Activated T-helper 1 cell treated with anti-CD3 and anti-CD28 coated beads, Interleukin-12 subunit alpha, Interleukin-12 subunit beta, Interleukin-2, Interleukin-4 antibody, amounts not matched to agents 30 ng/mL and 10 ng/mL and 1 ng/mL, durations not matched to agents 14 hours and 24 hours and 36 hours (primary cell): ENCODE measurements around the gene STON2. TPM values are rescaled to one million over a fixed set of nuclear protein-coding genes. Genes with fewer than 3 reads are reported as not detected.

Experiments
- DNase-seq: peaks from one replicate; pipeline ENCODE4 v3.0.0; 2021; ENCODE audit warnings: low spot score
- H3K27ac Mint-ChIP-seq: one replicate; pipeline ENCODE4 v1.8.0; 2021; ENCODE audit warnings: mild to moderate bottlenecking, mixed read lengths
- H3K27me3 Mint-ChIP-seq: one replicate; pipeline ENCODE4 v1.8.0; 2022; ENCODE audit warnings: mild to moderate bottlenecking, moderate library complexity, mixed read lengths; ENCODE audit not compliant: insufficient read depth
- H3K36me3 Mint-ChIP-seq: one replicate; pipeline ENCODE4 v1.8.0; 2021; ENCODE audit warnings: low read depth, mixed read lengths
- H3K4me1 Mint-ChIP-seq: one replicate; pipeline ENCODE4 v1.8.0; 2021; ENCODE audit warnings: low read depth, mixed read lengths
- H3K4me3 Mint-ChIP-seq: one replicate; pipeline ENCODE4 v1.8.0; 2021; ENCODE audit warnings: mild to moderate bottlenecking, moderate library complexity, mixed read lengths
- H3K9me3 Mint-ChIP-seq: one replicate; pipeline ENCODE4 v1.8.0; 2021; ENCODE audit warnings: mixed read lengths
- intact Hi-C: fragments of 100-400 bp; cut with micrococcal nuclease; formaldehyde crosslinking; loops from one replicate; pipeline ENCODE4 v1.15.1; 2024
- total RNA-seq: library from RNA; stranded (reverse); gene quantifications from 2 replicates; pipeline ENCODE4 v1.2.3, GENCODE V29; 2022

STON2 gene
- total RNA-seq, 1 donor from 2014 or later = 0.44 TPM

GRCh38 chr14:81295958-81296923 is 103.9 kb downstream of the STON2 start:
- H3K4me3 Mint-ChIP-seq = no peak overlapping the region
- no peaks in the 10 kb centered on the region for H3K9me3 Mint-ChIP-seq
- H3K27ac Mint-ChIP-seq = no peak overlapping the region
- no peaks in the 10 kb centered on the region for H3K27me3 Mint-ChIP-seq
- no peaks in the 10 kb centered on the region for H3K36me3 Mint-ChIP-seq
- DNase-seq = no peak
- H3K4me1 Mint-ChIP-seq = no peaks in the 10 kb centered on the region
- intact Hi-C loops = no loop called here

DNA sequence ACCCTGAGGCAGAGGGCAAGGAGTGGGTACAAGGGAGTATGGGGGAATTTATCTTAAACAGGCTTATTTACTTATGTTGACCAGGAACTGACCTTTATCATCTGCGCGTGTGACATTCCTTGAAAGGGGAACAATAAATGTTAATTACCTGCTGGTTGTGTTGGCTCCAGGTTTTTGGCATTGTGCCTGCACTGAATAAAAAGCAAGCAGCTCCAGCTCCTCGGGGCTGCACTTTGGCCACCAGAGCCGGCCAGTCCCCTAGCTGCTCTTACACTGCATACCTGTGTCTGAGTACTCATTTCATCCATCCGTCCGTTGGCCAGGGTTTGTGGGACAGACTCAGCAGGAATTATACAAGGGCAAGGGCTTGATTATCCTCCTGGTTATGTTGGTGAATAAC is 110.6 kb downstream of the STON2 start:
- Mint-ChIP-seq H3K4me3 (no peak overlapping the region), H3K36me3 (no peaks in the 10 kb centered on the region), H3K4me1 (no peaks in the 10 kb centered on the region), H3K9me3 (no peaks in the 10 kb centered on the region), H3K27ac (no peak overlapping the region), H3K27me3 (peaks cover 5% of the 10 kb centered on the region)
- no peak for DNase-seq
- intact Hi-C loops = no loop called here

DNA sequence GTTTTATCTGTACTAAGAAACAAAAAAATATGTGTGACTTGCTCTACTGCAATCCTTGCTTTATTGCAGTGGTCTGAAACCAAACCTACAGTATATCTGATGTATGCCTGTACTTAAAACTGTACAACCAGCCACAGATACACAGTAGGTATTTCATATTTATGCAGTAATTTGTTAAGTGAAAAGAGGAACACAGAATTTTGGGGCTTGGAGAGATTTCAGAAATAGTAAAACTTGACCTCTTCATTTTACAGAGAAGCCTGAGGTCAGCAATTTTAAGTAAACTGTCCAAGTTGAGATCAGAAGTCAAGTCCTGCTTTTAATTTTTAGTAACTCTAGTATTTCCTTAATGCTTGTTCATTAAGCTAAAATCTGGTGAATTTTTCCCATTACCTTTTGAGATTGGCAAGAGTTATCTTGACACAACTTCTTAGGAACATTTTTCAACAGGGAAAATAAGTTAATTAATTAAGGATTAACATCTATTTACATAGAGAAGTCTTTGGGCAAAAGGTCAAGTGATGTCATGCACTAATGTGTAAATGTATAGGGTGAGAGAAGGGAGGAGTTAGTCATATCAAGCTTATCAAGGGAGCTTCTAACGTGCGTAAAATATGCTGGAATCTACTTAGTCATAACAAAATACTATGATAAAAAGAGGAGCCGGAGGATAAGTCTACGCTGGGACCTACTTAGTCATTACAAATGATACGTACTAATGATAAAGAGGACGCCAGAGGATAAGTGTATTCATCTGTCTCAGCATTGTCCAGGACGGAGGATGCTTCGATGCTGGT is 113.4 kb downstream of the STON2 start:
- Mint-ChIP-seq H3K9me3 (no peaks in the 10 kb centered on the region), H3K27me3 (peaks cover 5% of the 10 kb centered on the region), H3K4me3 (no peak overlapping the region), H3K36me3 (no peaks in the 10 kb centered on the region), H3K4me1 (no peaks in the 10 kb centered on the region), H3K27ac (no peak overlapping the region)
- intact Hi-C loops = no loop called here
- DNase-seq = no peak

- peaks cover 5% of the 10 kb centered on the region for H3K27me3 Mint-ChIP-seq
- no peaks in the 10 kb centered on the region for H3K9me3 Mint-ChIP-seq
- H3K4me3 Mint-ChIP-seq = no peak overlapping the region
- H3K27ac Mint-ChIP-seq = no peak overlapping the region
- intact Hi-C loops = no loop called here
- no peaks in the 10 kb centered on the region for H3K4me1 Mint-ChIP-seq
- H3K36me3 Mint-ChIP-seq = no peaks in the 10 kb centered on the region
- DNase-seq = no peak
Observed at GRCh38 chr14:81285245-81285644, 114.9 kb downstream of the STON2 start.

DNA sequence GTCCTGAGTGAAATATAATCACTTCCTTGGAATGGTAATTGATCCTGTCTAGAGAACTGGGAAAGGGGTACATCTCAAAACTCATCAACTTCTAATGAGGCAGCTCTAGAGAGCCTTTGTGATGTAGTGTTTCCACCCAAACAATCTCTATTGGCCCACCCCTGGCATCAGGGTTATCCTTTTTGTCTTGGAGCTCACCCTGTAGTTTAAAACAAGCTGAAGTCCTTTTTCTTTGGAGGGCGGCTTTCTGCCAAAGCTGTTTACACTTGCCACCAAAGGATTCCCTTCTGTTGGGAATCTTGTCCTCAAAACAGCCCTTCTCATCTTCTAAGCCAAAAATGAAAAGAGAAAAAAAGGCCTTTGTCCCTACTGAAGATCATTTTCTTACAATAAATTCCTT is 118.8 kb downstream of the STON2 start:
- no peak for DNase-seq
- H3K27me3 Mint-ChIP-seq = peaks cover 5% of the 10 kb centered on the region
- no peaks in the 10 kb centered on the region for H3K36me3 Mint-ChIP-seq
- no peak overlapping the region for H3K4me3 Mint-ChIP-seq
- intact Hi-C loops = no loop called here
- H3K9me3 Mint-ChIP-seq = no peaks in the 10 kb centered on the region
- H3K4me1 Mint-ChIP-seq = no peaks in the 10 kb centered on the region
- no peak overlapping the region for H3K27ac Mint-ChIP-seq

- H3K4me1 Mint-ChIP-seq = no peaks in the 10 kb centered on the region
- no peak overlapping the region for H3K4me3 Mint-ChIP-seq
- no peak for DNase-seq
- H3K36me3 Mint-ChIP-seq = no peaks in the 10 kb centered on the region
- intact Hi-C loops = no loop called here
- peaks cover 7% of the 10 kb centered on the region for H3K27me3 Mint-ChIP-seq
- no peaks in the 10 kb centered on the region for H3K9me3 Mint-ChIP-seq
- no peak overlapping the region for H3K27ac Mint-ChIP-seq
Observed at GRCh38 chr14:81280136-81280791, 119.9 kb downstream of the STON2 start.

GRCh38 chr14:81277096-81277495 is 123.0 kb downstream of the STON2 start:
- H3K27me3 Mint-ChIP-seq = peaks cover 19% of the 10 kb centered on the region
- no peak overlapping the region for H3K27ac Mint-ChIP-seq
- no peaks in the 10 kb centered on the region for H3K9me3 Mint-ChIP-seq
- no peak for DNase-seq
- no peaks in the 10 kb centered on the region for H3K4me1 Mint-ChIP-seq
- intact Hi-C loops = no loop called here
- no peak overlapping the region for H3K4me3 Mint-ChIP-seq
- H3K36me3 Mint-ChIP-seq = no peaks in the 10 kb centered on the region

DNA sequence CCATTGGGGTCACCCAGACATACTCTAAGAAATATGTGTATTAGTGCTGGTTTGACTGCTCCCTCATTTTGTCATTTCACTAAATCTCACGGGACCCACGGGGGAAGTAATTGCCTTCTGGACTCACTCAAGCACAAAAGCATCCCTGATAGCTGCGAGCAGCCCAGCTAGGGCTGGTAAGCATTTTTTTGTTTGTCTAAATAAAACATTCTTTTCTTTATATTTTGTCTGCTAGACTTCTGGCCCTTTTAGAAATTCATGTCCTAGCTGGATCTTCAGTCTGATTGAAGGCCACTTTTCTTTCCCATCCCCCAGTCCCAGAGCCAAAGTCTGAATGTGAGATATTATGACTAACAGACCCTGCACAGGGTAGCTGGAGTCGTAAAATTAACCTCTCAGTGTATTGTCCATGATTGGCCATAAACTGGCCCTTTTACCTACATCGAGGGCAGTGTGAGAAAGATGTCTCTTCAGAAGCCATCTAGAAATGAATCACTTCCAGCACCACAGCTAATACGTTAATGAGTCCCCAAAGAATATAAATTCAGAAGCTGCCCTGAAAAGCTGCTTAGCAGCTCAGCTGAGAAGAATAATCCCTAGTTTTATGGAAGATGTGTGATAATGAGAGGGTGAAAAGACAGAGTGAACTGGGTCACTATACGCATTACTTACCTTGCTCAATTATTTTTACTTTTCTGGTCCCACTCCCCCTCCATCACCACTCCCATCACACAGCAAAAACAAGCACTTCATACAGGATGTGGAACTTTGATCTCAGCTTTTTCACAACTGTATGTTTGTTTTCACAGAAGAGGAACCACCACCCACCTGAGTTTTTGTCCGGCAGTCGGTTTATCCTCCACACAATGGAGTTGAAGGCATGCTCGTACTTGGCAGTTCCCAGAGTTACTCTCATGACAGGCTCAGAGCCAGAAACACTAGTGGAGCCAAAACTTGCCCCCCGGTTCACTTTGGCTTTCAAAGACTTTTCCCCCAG is 123.8 kb downstream of the STON2 start:
- H3K4me3 Mint-ChIP-seq = no peak overlapping the region
- H3K9me3 Mint-ChIP-seq = no peaks in the 10 kb centered on the region
- DNase-seq = no peak
- intact Hi-C loops = no loop called here
- no peaks in the 10 kb centered on the region for H3K4me1 Mint-ChIP-seq
- peaks cover 19% of the 10 kb centered on the region for H3K27me3 Mint-ChIP-seq
- H3K27ac Mint-ChIP-seq = no peak overlapping the region
- no peaks in the 10 kb centered on the region for H3K36me3 Mint-ChIP-seq

GRCh38 chr14:81275305-81276072 is 124.6 kb downstream of the STON2 start:
- peaks cover 19% of the 10 kb centered on the region for H3K27me3 Mint-ChIP-seq
- no peak for DNase-seq
- intact Hi-C loops = no loop called here
- H3K9me3 Mint-ChIP-seq = no peaks in the 10 kb centered on the region
- no peak overlapping the region for H3K27ac Mint-ChIP-seq
- H3K4me1 Mint-ChIP-seq = no peaks in the 10 kb centered on the region
- no peaks in the 10 kb centered on the region for H3K36me3 Mint-ChIP-seq
- no peak overlapping the region for H3K4me3 Mint-ChIP-seq

GRCh38 chr14:81273961-81274575 is 126.1 kb downstream of the STON2 start:
- Mint-ChIP-seq H3K4me3 (no peak overlapping the region), H3K27me3 (peaks cover 21% of the 10 kb centered on the region), H3K36me3 (no peaks in the 10 kb centered on the region), H3K27ac (no peak overlapping the region), H3K9me3 (no peaks in the 10 kb centered on the region), H3K4me1 (no peaks in the 10 kb centered on the region)
- intact Hi-C loops = no loop called here
- no peak for DNase-seq

DNA sequence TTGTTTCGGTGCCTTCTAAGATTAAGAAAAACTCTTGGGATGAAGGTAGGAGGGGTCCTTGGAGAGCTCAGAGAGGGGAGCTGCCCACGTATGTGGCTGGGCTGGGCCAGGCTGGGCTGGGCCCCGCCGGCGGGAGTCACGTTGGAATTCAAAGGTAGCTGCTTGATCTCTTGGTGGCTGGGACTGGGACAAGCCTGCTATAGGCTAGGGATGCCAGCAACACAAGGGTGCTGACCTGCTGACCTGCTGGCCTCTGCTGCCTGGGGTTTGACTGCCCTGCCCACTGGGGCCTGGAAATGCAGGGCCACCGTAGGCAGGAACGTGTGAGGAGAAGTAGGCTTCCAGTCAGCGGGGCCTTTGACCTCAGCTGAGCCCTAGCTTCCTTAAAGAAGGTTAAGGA is 126.6 kb downstream of the STON2 start:
- no peaks in the 10 kb centered on the region for H3K4me1 Mint-ChIP-seq
- intact Hi-C loops = no loop called here
- no peaks in the 10 kb centered on the region for H3K36me3 Mint-ChIP-seq
- no peaks in the 10 kb centered on the region for H3K9me3 Mint-ChIP-seq
- no peak overlapping the region for H3K27ac Mint-ChIP-seq
- no peak overlapping the region for H3K4me3 Mint-ChIP-seq
- peaks cover 21% of the 10 kb centered on the region for H3K27me3 Mint-ChIP-seq
- DNase-seq = no peak
